H1 (cell line): ENCODE measurements around the gene ITGB1BP1. TPM values are rescaled to one million over a fixed set of nuclear protein-coding genes. Genes with fewer than 3 reads are reported as not detected.

Experiments
- CTCF ChIA-PET: fragments of 300-600 bp; sonication (Branson Sonifier 250); formaldehyde crosslinking; loops from one replicate; lab custom pipeline; 2021; ENCODE audit not compliant: partially characterized antibody; lab: Charles Lee
- POLR2A ChIA-PET: fragments of 300-600 bp; sonication (Branson Sonifier 250); formaldehyde crosslinking; loops from one replicate; lab custom pipeline; 2021; ENCODE audit warnings: inconsistent platforms; ENCODE audit not compliant: partially characterized antibody; lab: Charles Lee
- DNase-seq, 2 experiments: peaks; one replicate each; pipeline versions ENCODE4 v3.0.0 to v3.0.0-alpha.2; 2010 to 2022; ENCODE audit warnings: low spot score in 2 of 2, low read depth in 1 of 2, mixed read lengths in 1 of 2
- FAIRE-seq: peaks from 2 replicates; lab custom pipeline; 2011; peaks lifted over from hg19 to GRCh38; lab: Jason Lieb, UNC
- H2AFZ ChIP-seq: 2 replicates; pipeline ENCODE4 v1.8.1; 2012; ENCODE audit warnings: low read length, inconsistent platforms
- H2AK5ac ChIP-seq: 2 replicates; pipeline ENCODE4 v1.6.1; 2013; ENCODE audit warnings: low read depth, low read length
- H2BK120ac ChIP-seq: replicated peaks from 2 replicates; pipeline ENCODE3; 2013; ENCODE audit warnings: low read depth, low read length, inconsistent platforms
- H2BK12ac ChIP-seq: 2 replicates; pipeline ENCODE4 v1.6.1; 2013; ENCODE audit warnings: low read depth, low read length
- H2BK15ac ChIP-seq: 2 replicates; pipeline ENCODE4 v1.6.1; 2013; ENCODE audit warnings: low read length
- H2BK20ac ChIP-seq: 2 replicates; pipeline ENCODE4 v1.6.1; 2013; ENCODE audit warnings: low read length
- H2BK5ac ChIP-seq: 2 replicates; pipeline ENCODE4 v1.6.1; 2013; ENCODE audit warnings: low read depth, low read length
- H3K14ac ChIP-seq: 2 replicates; pipeline ENCODE4 v1.6.1; 2013; ENCODE audit warnings: inconsistent platforms; ENCODE audit not compliant: insufficient read length
- H3K18ac ChIP-seq: 2 replicates; pipeline ENCODE4 v1.6.1; 2013; ENCODE audit warnings: low read length; ENCODE audit errors: extremely low read depth
- H3K23ac ChIP-seq: 2 replicates; pipeline ENCODE4 v1.6.1; 2013; ENCODE audit warnings: inconsistent platforms; ENCODE audit not compliant: insufficient read length
- H3K23me2 ChIP-seq: 2 replicates; pipeline ENCODE4 v1.6.1; 2013; ENCODE audit warnings: low read depth, low read length
- H3K27ac ChIP-seq: 2 replicates; pipeline ENCODE4 v1.6.1; 2011; ENCODE audit warnings: low read depth, low read length, inconsistent platforms
- H3K27me3 ChIP-seq, 4 experiments: replicated peaks in 1 of 4; 1 replicate in 1 of 4; 2 replicates in 3 of 4; pipeline versions ENCODE4 v1.6.1 to v1.8.1; 2011 to 2013; ENCODE audit warnings: low read length in 3 of 4, mild to moderate bottlenecking in 3 of 4, inconsistent platforms in 2 of 4, mixed read lengths in 2 of 4, moderate library complexity in 1 of 4; ENCODE audit not compliant: control insufficient read depth in 3 of 4, insufficient read depth in 3 of 4; ENCODE audit errors: extremely low read depth in 1 of 4
- H3K36me3 ChIP-seq, 4 experiments: 2 replicates each; pipeline versions ENCODE4 v1.6.1 to v1.8.1; 2011 to 2013; ENCODE audit warnings: mild to moderate bottlenecking in 4 of 4, low read length in 3 of 4, moderate library complexity in 2 of 4, control low read depth in 1 of 4, inconsistent platforms in 1 of 4; ENCODE audit not compliant: insufficient read depth in 4 of 4, control insufficient read depth in 2 of 4
- H3K4ac ChIP-seq: replicated peaks from 2 replicates; pipeline ENCODE3; 2013; ENCODE audit warnings: low read length, low read depth, mixed read lengths, inconsistent platforms; ENCODE audit not compliant: insufficient read length
- H3K4me1 ChIP-seq, 4 experiments: replicated peaks in 1 of 4; 1 replicate in 1 of 4; 2 replicates in 3 of 4; pipeline versions ENCODE4 v1.6.1 to v1.8.1; 2011 to 2013; ENCODE audit warnings: low read length in 3 of 4, inconsistent platforms in 2 of 4, mixed read lengths in 1 of 4; ENCODE audit not compliant: insufficient read depth in 4 of 4, control insufficient read depth in 3 of 4
- H3K4me2 ChIP-seq, 2 experiments: 2 replicates each; pipeline versions ENCODE4 v1.6.1 to v1.8.1; 2011 to 2013; ENCODE audit warnings: low read depth in 2 of 2, low read length in 2 of 2, control low read depth in 1 of 2, inconsistent platforms in 1 of 2, mild to moderate bottlenecking in 1 of 2; ENCODE audit not compliant: insufficient read depth in 1 of 2
- H3K4me3 ChIP-seq, 4 experiments: fragments of 200-600, 300-600 bp in 1 of 4; sonication (generic), shearing (Covaris generic), sonication (Bioruptor Twin) in 1 of 4; 2 replicates each; pipeline versions ENCODE4 v1.5.1 to v1.8.1; 2011 to 2016; ENCODE audit warnings: low read length in 4 of 4, low read depth in 3 of 4, control low read depth in 2 of 4, inconsistent platforms in 2 of 4, mild to moderate bottlenecking in 2 of 4, mixed read lengths in 1 of 4, moderate library complexity in 1 of 4; ENCODE audit not compliant: insufficient read depth in 2 of 4; ENCODE audit errors: extremely low read depth in 1 of 4
- H3K56ac ChIP-seq: replicated peaks from 2 replicates; pipeline ENCODE3; 2013; ENCODE audit warnings: low read depth, mild to moderate bottlenecking, mixed read lengths, low read length, inconsistent platforms; ENCODE audit not compliant: insufficient read length
- H3K79me1 ChIP-seq: 2 replicates; pipeline ENCODE4 v1.6.1; 2013; ENCODE audit warnings: low read depth, low read length, control low read depth
- H3K79me2 ChIP-seq, 2 experiments: 2 replicates each; pipeline versions ENCODE4 v1.6.1 to v1.8.1; 2012 to 2013; ENCODE audit warnings: low read length in 2 of 2, mild to moderate bottlenecking in 2 of 2, inconsistent platforms in 1 of 2; ENCODE audit not compliant: insufficient read depth in 2 of 2, control insufficient read depth in 1 of 2
- H3K9ac ChIP-seq, 4 experiments: replicated peaks in 1 of 4; 1 replicate in 1 of 4; 2 replicates in 3 of 4; pipeline versions ENCODE4 v1.6.1 to v1.8.1; 2011 to 2013; ENCODE audit warnings: low read depth in 3 of 4, low read length in 3 of 4, control low read depth in 2 of 4, mild to moderate bottlenecking in 2 of 4, moderate library complexity in 2 of 4, inconsistent platforms in 1 of 4; ENCODE audit errors: extremely low read depth in 1 of 4
- H3K9me3 ChIP-seq, 2 experiments: 2 replicates each; pipeline versions ENCODE4 v1.6.1 to v1.8.1; 2012 to 2013; ENCODE audit warnings: mild to moderate bottlenecking in 2 of 2, moderate library complexity in 2 of 2, control low read depth in 1 of 2, inconsistent platforms in 1 of 2, low read depth in 1 of 2, low read length in 1 of 2, mixed read lengths in 1 of 2; ENCODE audit not compliant: insufficient read depth in 2 of 2
- H4K20me1 ChIP-seq, 2 experiments: replicated peaks in 1 of 2; 2 replicates each; pipeline versions ENCODE3 to v1.8.1; 2011 to 2013; ENCODE audit warnings: inconsistent platforms in 2 of 2, low read length in 2 of 2, mild to moderate bottlenecking in 1 of 2; ENCODE audit not compliant: insufficient read depth in 2 of 2, control insufficient read depth in 1 of 2
- H4K5ac ChIP-seq: 2 replicates; pipeline ENCODE4 v1.6.1; 2013; ENCODE audit warnings: low read length, low read depth, mixed read lengths, inconsistent platforms; ENCODE audit not compliant: insufficient read length
- H4K8ac ChIP-seq: 2 replicates; pipeline ENCODE4 v1.8.0; 2013; ENCODE audit warnings: mild to moderate bottlenecking, moderate library complexity, low read length, inconsistent platforms; ENCODE audit not compliant: insufficient read depth; ENCODE audit errors: extremely low read depth
- H4K91ac ChIP-seq: replicated peaks from 2 replicates; pipeline ENCODE3; 2013; ENCODE audit warnings: low read length, mixed read lengths, inconsistent platforms; ENCODE audit not compliant: insufficient read length
- ATF2 ChIP-seq: IDR thresholded peaks from 2 replicates; pipeline ENCODE4 v1.6.1; 2012; ENCODE audit warnings: low read length, inconsistent platforms
- WGBS, 2 experiments: shearing (Covaris generic) in 1 of 2; methylation state at CpG; one replicate each; pipeline versions ENCODE4 v1.1.6 to v1.1.7; 2013 to 2015; ENCODE audit warnings: low lambda C conversion rate in 2 of 2, mixed read lengths in 2 of 2, inconsistent platforms in 1 of 2, low coverage in 1 of 2, missing lambda C conversion rate in 1 of 2; ENCODE audit not compliant: insufficient replicate concordance in 2 of 2, insufficient coverage in 1 of 2, insufficient read length in 1 of 2; ENCODE audit errors: extremely low coverage in 1 of 2, missing lambda C conversion rate in 1 of 2; 5-methylcytosine and 5-hydroxymethylcytosine counted together
- polyA plus RNA-seq, 7 experiments: library from polyadenylated mRNA; depleted of rRNA in 3 of 7; stranded (reverse) in 5 of 7; unstranded in 2 of 7; fragments of >200 nt in 5 of 7; fragments of 200-250 nt in 2 of 7; gene quantifications; 1 replicate in 5 of 7; 2 replicates in 1 of 7; 4 replicates in 1 of 7; pipeline versions ENCODE4 v1.2.1 to v1.2.3, GENCODE V29; 2011 to 2013; ENCODE audit warnings: missing spikeins in 2 of 7, mixed read lengths in 2 of 7
- total RNA-seq: library from RNA; stranded (reverse); fragmentation: NEBNext Ultra II Directional; extraction: Animal tissue kit (Norgen Biotek cat#: 25700); gene quantifications from 2 replicates; pipeline ENCODE4 v1.2.1, GENCODE V29; 2021

ITGB1BP1 gene
- total and polyA plus RNA-seq, 2 of the 8 experiments (the other 6 are each of a cell fraction or from before 2014, with no cell fraction given), result 16.1 to 45.4 TPM

- no peak overlapping the region for H3K4me2 ChIP-seq
- peaks cover 4 to 55% (median 21%) of the 10 kb centered on the region in 4 experiments for H3K36me3 ChIP-seq
- ChIA-PET POLR2A (interaction anchor here (1.5 kb wide), 1 partner anchor 169 kb away, joined by 3 read pairs; no protein-coding TSS in a partner anchor), CTCF (interaction anchor here (0.7 kb wide), 1 partner anchor 1156 kb away, joined by 3 read pairs; no protein-coding TSS in a partner anchor)
- H3K18ac ChIP-seq, result no peak overlapping the region
- H4K91ac ChIP-seq, result no peak overlapping the region
- no peak overlapping the region for H3K56ac ChIP-seq
- H2AK5ac ChIP-seq, result no peak overlapping the region
- H4K20me1 ChIP-seq, result peaks cover 0 to 2% of the 10 kb centered on the region in 2 experiments
- FAIRE-seq (no peak), DNase-seq (no peak)
- H3K27me3 ChIP-seq, result no peaks in the 10 kb centered on the region
- H3K79me2 ChIP-seq, result no peaks in the 10 kb centered on the region
- no peaks in the 10 kb centered on the region for H3K79me1 ChIP-seq
- H3K4ac ChIP-seq, result no peak overlapping the region
- no peak overlapping the region for H4K5ac ChIP-seq
- no peak overlapping the region for H4K8ac ChIP-seq
- H3K9ac ChIP-seq, result no peak overlapping the region
- H2BK5ac ChIP-seq, result no peak overlapping the region
- H2BK12ac ChIP-seq, result no peak overlapping the region
- no peaks in the 10 kb centered on the region for H3K23me2 ChIP-seq
- no peak overlapping the region for H2BK20ac ChIP-seq
- H3K27ac ChIP-seq, result no peak overlapping the region
- no peaks in the 10 kb centered on the region for H3K9me3 ChIP-seq
- no peak overlapping the region for H3K4me3 ChIP-seq
- H2BK120ac ChIP-seq, result no peak overlapping the region
- no peak overlapping the region for H2AFZ ChIP-seq
- H2BK15ac ChIP-seq, result no peak overlapping the region
- H3K23ac ChIP-seq, result no peak overlapping the region
- H3K4me1 ChIP-seq, result no peaks in the 10 kb centered on the region
- H3K14ac ChIP-seq, result no peak overlapping the region
- WGBS, 2 experiments, result 93% methylated on average over 3 of the region's 3 CpGs; no CpG with 5 or more reads in 1 of the 2 experiments
- TF ChIP-seq ATF2, result no peak
Observed at GRCh38 chr2:9460441-9461017, 37.2 kb upstream of the ITGB1BP1 start.
